ENCODE results near the gene GALNT9.

- TF ChIP-seq CTCF (IDR thresholded peaks at IDR 0.05) (no peak), ZFX (IDR thresholded peaks at IDR 0.05; ENCODE audit: borderline replicate concordance) (no peak)
Measured at GRCh38 chr12:132156573-132157325, 172.6 kb downstream of the GALNT9 start.

Data from 22Rv1 (cell line).